Left lung (tissue), 10 donors: ENCODE data around the gene TSHZ2. TPM values are rescaled to one million over a fixed set of nuclear protein-coding genes. Genes with fewer than 3 reads are reported as not detected.

Experiments used
- ATAC-seq: fragments of 200-7000 bp; cut with Tn5 transposase; one replicate; pipeline ENCODE4 v1.9.1; 2020; ENCODE audit warnings: moderate library complexity
- DNase-seq, 4 donors: peaks; one replicate each; pipeline ENCODE4 v3.0.0-alpha.2; 2013 to 2020
- H3K27ac ChIP-seq, 2 donors: fragments of 200-600 bp; sonication (generic) in 1 of 2; one replicate each; pipeline versions ENCODE4 v1.5.0 to v1.8.0; 2020 to 2021
- H3K27me3 ChIP-seq, 2 donors: fragments of 200-600 bp; sonication (generic) in 1 of 2; one replicate each; pipeline versions ENCODE4 v1.5.0 to v1.8.0; 2020 to 2021
- H3K36me3 ChIP-seq, 2 donors: fragments of 200-600 bp; sonication (generic) in 1 of 2; one replicate each; pipeline versions ENCODE4 v1.5.0 to v1.8.0; 2020 to 2021
- H3K4me1 ChIP-seq, 2 donors: fragments of 200-600 bp; one replicate each; pipeline ENCODE4 v1.8.0; 2021
- H3K4me3 ChIP-seq, 2 donors: fragments of 200-600 bp; sonication (generic) in 1 of 2; one replicate each; pipeline versions ENCODE4 v1.5.0 to v1.8.0; 2020 to 2021; ENCODE audit warnings: mild to moderate bottlenecking in 1 of 2
- H3K9me3 ChIP-seq, 2 donors: fragments of 200-600 bp; sonication (generic) in 1 of 2; one replicate each; pipeline versions ENCODE4 v1.5.0 to v1.8.0; 2020 to 2021
- intact Hi-C, 2 donors: fragments of 100-400 bp; cut with DNase I; formaldehyde crosslinking; loops; one replicate each; pipeline versions ENCODE4 v1.11.2 to v1.14.2; 2022
- polyA plus RNA-seq, 6 donors: library from polyadenylated mRNA; unstranded; fragments of 120-200 nt; gene quantifications; one replicate each; pipeline ENCODE4 v1.2.1, GENCODE V29; 2013; ENCODE audit not compliant: insufficient read length in 6 of 6
- total RNA-seq, 2 donors: library from RNA; stranded (reverse); fragmentation: NEBNext Ultra II Directional; extraction: Animal tissue kit (Norgen Biotek cat#: 25700); gene quantifications; one replicate each; pipeline ENCODE4 v1.2.1, GENCODE V29; 2021
- TF ChIP-seq, protein P1 (sequence below), 2 donors: fragments of 200-600 bp; sonication (generic) in 1 of 2; IDR thresholded peaks; one replicate each; pipeline versions ENCODE4 v1.5.0 to v1.8.0; 2021; ENCODE audit warnings: antibody characterized with exemption in 2 of 2
- donor health status: DM: no; HTN: yes; CAD: no.
- donor health status: DM: no; HTN: no; CAD: no.

The TSHZ2 gene
- total and polyA plus RNA-seq, 8 donors, result 7.6 to 20.7 (median 13.9) TPM

DNA sequence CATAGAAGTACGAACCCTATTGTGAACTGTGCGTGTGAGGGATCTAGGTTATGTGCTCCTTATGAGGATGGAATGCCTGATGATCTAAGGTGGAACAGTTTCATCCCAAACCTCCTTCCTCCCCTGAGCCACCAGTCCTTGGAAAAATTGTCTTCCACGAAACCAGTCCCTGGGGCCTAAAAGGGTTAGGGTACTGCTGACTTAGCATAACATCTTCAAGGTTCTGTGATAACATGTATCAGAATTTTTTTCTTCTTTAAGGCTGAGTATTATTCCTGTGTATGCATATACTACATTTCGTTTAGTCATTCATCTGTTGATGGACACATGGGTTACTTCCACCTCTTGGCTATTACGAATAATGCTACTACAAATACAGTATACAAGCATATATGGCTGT, 80.2 kb downstream of the TSHZ2 start:
- TF ChIP-seq, protein P1, sequence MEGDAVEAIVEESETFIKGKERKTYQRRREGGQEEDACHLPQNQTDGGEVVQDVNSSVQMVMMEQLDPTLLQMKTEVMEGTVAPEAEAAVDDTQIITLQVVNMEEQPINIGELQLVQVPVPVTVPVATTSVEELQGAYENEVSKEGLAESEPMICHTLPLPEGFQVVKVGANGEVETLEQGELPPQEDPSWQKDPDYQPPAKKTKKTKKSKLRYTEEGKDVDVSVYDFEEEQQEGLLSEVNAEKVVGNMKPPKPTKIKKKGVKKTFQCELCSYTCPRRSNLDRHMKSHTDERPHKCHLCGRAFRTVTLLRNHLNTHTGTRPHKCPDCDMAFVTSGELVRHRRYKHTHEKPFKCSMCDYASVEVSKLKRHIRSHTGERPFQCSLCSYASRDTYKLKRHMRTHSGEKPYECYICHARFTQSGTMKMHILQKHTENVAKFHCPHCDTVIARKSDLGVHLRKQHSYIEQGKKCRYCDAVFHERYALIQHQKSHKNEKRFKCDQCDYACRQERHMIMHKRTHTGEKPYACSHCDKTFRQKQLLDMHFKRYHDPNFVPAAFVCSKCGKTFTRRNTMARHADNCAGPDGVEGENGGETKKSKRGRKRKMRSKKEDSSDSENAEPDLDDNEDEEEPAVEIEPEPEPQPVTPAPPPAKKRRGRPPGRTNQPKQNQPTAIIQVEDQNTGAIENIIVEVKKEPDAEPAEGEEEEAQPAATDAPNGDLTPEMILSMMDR (IDR thresholded peaks at IDR 0.05), result no peak
- ATAC-seq (no peak), DNase-seq (no peak)
- Histone ChIP-seq H3K27me3 (no peaks in the 10 kb centered on the region), H3K4me1 (no peaks in the 10 kb centered on the region), H3K4me3 (no peak overlapping the region), H3K36me3 (no peaks in the 10 kb centered on the region), H3K27ac (no peak overlapping the region), H3K9me3 (no peaks in the 10 kb centered on the region)
- intact Hi-C loops, result no loop called here

DNA sequence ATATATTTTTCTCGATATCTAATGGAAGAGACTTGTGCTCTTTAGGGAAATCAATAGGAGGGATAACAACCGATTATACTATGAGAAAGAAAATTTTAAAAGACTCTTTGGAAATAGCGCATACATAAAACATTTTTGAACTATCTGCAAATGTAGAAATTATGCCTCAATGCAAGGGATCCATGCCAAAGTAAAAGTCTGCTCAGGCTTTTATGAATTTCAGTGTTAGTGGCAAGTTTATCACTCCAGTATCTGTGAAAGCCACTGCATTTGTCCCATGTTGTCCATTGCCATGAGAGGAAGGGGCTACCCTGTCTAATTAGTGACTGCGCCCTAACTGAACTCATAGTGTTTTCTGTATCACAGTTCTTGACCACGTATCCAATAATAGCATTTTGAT, 81.4 kb downstream of the TSHZ2 start:
- TF ChIP-seq, protein P1 (IDR thresholded peaks at IDR 0.05), result no peak

DNA sequence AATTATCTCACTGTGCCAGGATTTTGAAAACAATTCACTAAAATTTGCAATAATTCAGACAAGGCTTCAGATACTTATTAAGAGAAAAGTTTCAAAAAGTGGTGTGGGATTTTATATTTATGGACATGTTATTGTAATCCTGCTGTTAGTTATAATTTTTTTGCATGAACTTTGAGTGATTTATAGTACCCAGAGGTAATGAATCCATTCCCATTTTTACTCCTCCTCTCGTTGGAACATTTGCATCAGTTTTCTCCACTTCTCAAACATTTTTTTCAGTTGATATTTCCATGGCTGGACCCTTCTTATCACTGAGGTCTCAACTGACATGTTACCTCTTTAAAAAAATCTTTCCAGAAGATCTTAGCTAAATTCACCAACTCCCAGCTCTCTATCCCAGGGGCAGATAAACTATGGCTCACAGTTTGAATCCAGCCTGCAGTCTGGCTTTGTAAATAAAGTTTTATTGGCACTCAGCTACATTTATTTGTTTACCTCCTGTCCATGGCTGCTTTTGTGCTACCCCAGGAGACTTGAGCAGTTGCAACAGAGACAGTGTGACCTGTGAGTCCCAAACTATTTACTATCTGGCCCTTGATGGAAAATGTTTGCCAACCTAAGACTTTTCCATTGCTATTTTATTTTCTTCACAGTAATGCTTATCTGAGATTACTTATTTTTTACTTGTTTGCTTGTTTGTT, 83.4 kb downstream of the TSHZ2 start:
- intact Hi-C loops, result no loop called here
- DNase-seq, result no peak

More for the DNA sequence above, 81.4 kb downstream of the TSHZ2 start:
- Histone ChIP-seq H3K4me1 (no peaks in the 10 kb centered on the region), H3K9me3 (no peaks in the 10 kb centered on the region), H3K27me3 (no peaks in the 10 kb centered on the region), H3K4me3 (no peak overlapping the region), H3K36me3 (no peaks in the 10 kb centered on the region), H3K27ac (no peak overlapping the region)
- DNase-seq, result no peak
- no peak for ATAC-seq
- intact Hi-C loops, result no loop called here

DNA sequence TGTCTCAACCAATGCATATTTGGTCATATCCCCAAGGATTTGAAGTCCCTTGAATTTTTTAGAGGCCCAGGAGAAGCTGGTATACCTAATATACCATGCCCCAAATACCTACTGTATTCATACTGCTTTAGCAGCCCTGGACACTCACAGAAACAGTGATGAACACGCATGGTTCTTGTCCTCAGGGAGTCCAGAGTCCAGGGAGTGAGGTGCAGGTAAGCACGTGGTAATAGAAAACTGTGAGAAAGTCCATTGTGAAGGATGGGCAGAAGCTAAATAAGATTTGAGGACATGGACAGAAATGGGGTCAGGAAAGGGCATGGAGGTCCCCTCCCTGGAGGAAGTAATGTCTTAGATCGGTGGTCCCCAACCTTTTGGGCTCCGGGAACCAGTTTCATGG, 85.4 kb downstream of the TSHZ2 start:
- Histone ChIP-seq H3K36me3 (no peaks in the 10 kb centered on the region), H3K4me3 (no peak overlapping the region), H3K27me3 (no peaks in the 10 kb centered on the region), H3K4me1 (no peaks in the 10 kb centered on the region), H3K9me3 (no peaks in the 10 kb centered on the region), H3K27ac (no peak overlapping the region)
- DNase-seq (no peak), ATAC-seq (no peak)
- TF ChIP-seq, protein P1 (IDR thresholded peaks at IDR 0.05), result no peak
- intact Hi-C loops, result no loop called here

More for the DNA sequence above, 83.4 kb downstream of the TSHZ2 start:
- no peak for ATAC-seq
- H3K4me1 ChIP-seq, result no peaks in the 10 kb centered on the region
- no peaks in the 10 kb centered on the region for H3K27me3 ChIP-seq
- no peaks in the 10 kb centered on the region for H3K36me3 ChIP-seq
- H3K4me3 ChIP-seq, result no peak overlapping the region
- no peak overlapping the region for H3K27ac ChIP-seq
- H3K9me3 ChIP-seq, result no peaks in the 10 kb centered on the region
- TF ChIP-seq, protein P1 (IDR thresholded peaks at IDR 0.05), result no peak

DNA sequence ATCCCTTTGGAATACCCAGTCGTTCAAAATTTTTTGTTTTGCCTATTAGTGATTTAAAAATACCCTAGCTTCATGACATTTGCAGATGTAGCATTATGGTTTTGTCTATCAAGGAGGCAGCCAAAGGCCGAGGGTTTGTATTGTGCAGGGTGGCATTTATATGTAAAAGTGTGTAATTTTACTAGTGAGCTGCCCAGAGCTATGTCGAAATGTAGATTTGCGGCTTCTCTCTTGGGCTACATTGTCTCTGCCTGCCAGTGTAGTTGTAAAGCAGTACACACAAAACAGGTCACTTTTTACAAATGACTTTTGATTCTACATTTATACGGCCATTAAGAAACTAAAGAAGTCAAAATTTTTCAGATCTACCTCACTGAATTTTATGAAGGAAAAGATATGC, 87.7 kb downstream of the TSHZ2 start:
- H3K27me3 ChIP-seq, result no peaks in the 10 kb centered on the region
- intact Hi-C loops, result no loop called here

More for the DNA sequence above, 87.7 kb downstream of the TSHZ2 start:
- Histone ChIP-seq H3K4me3 (no peak overlapping the region), H3K36me3 (no peaks in the 10 kb centered on the region), H3K4me1 (no peaks in the 10 kb centered on the region), H3K27ac (no peak overlapping the region), H3K9me3 (no peaks in the 10 kb centered on the region)
- no peak for ATAC-seq
- TF ChIP-seq, protein P1 (IDR thresholded peaks at IDR 0.05), result no peak
- DNase-seq, result no peak
